Calu3 (cell line): Measurements from ENCODE around the gene DNAI4. TPM values are rescaled to one million over a fixed set of nuclear protein-coding genes. Genes with fewer than 3 reads are reported as not detected.

Experiments
- BruUV-seq: library from RNA; stranded (reverse); fragments of 400-500 nt; replicated peaks from 2 replicates; lab custom pipeline; 2021; lab: Mats Ljungman, UMichigan
- CTCF ChIA-PET: fragments of 300-600 bp; sonication (Branson Sonifier 250); formaldehyde crosslinking; loops from one replicate; lab custom pipeline; 2022; ENCODE audit warnings: antibody characterized with exemption; lab: Charles Lee
- DNase-seq: peaks from one replicate; pipeline ENCODE4 v3.0.0; 2022
- H3K27ac Mint-ChIP-seq: one replicate; pipeline ENCODE4 v1.8.0; 2022; ENCODE audit warnings: mixed read lengths; ENCODE audit not compliant: unreplicated experiment
- H3K27me3 Mint-ChIP-seq: one replicate; pipeline ENCODE4 v1.8.0; 2022; ENCODE audit warnings: mixed read lengths; ENCODE audit not compliant: unreplicated experiment
- H3K36me3 Mint-ChIP-seq: one replicate; pipeline ENCODE4 v1.8.0; 2022; ENCODE audit warnings: mild to moderate bottlenecking, moderate library complexity, mixed read lengths; ENCODE audit not compliant: insufficient read depth, unreplicated experiment
- H3K4me1 Mint-ChIP-seq: one replicate; pipeline ENCODE4 v1.8.0; 2022; ENCODE audit warnings: mild to moderate bottlenecking, low read depth, mixed read lengths; ENCODE audit not compliant: unreplicated experiment
- H3K4me3 Mint-ChIP-seq: one replicate; pipeline ENCODE4 v1.8.0; 2022; ENCODE audit warnings: mild to moderate bottlenecking, low read depth, moderate library complexity, mixed read lengths; ENCODE audit not compliant: unreplicated experiment
- H3K9me3 Mint-ChIP-seq: one replicate; pipeline ENCODE4 v1.8.0; 2022; ENCODE audit warnings: low read depth, mixed read lengths; ENCODE audit not compliant: unreplicated experiment
- CTCF ChIP-seq: fragments of 200-600 bp; IDR thresholded peaks from one replicate; pipeline ENCODE4 v1.8.0; 2022; ENCODE audit warnings: antibody characterized with exemption; ENCODE audit not compliant: unreplicated experiment
- intact Hi-C: fragments of 100-400 bp; cut with micrococcal nuclease; formaldehyde crosslinking; loops from one replicate; pipeline ENCODE4 v1.10.0; 2022; ENCODE audit not compliant: unreplicated experiment
- total RNA-seq: library from RNA; stranded (reverse); gene quantifications from 2 replicates; pipeline ENCODE4 v1.2.3, GENCODE V29; 2022

The DNAI4 gene
- total RNA-seq, 1 experiment from 2014 or later = 5.6 TPM

GRCh38 chr1:66773227-66773626, 151.4 kb downstream of the DNAI4 start:
- Mint-ChIP-seq H3K4me1 (no peaks in the 10 kb centered on the region), H3K27ac (no peak overlapping the region), H3K4me3 (no peak overlapping the region), H3K36me3 (no peaks in the 10 kb centered on the region), H3K27me3 (peaks cover 14% of the 10 kb centered on the region), H3K9me3 (no peaks in the 10 kb centered on the region)
- no peak for DNase-seq
- intact Hi-C loops = no loop called here
- BruUV-seq = no TSS peak
- CTCF ChIA-PET = no interaction called here
- no peak for TF ChIP-seq CTCF

DNA sequence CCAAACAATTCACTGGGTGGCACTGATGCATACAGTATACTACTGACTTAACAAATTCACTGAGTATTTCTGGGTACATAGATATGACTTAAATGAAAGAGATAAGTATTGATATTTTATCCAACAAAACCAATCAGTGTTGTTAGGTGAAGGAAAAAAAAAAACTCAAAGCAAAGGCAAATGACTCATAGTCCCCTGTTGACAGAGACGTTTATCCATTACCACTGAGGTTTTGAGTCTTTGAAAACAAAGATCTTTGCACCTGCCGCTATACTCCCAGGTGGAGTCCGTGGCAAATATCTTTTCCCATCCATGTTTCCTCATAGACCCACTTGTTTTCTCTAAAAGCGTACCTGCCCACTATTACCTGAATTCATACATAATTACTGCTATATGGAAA, 154.0 kb downstream of the DNAI4 start:
- BruUV-seq = no TSS peak
- peaks cover 8% of the 10 kb centered on the region for H3K27me3 Mint-ChIP-seq
- no peak overlapping the region for H3K4me3 Mint-ChIP-seq
- no peaks in the 10 kb centered on the region for H3K36me3 Mint-ChIP-seq
- no peaks in the 10 kb centered on the region for H3K4me1 Mint-ChIP-seq
- no peak overlapping the region for H3K27ac Mint-ChIP-seq
- no peaks in the 10 kb centered on the region for H3K9me3 Mint-ChIP-seq
- DNase-seq = no peak
- CTCF ChIA-PET = no interaction called here
- TF ChIP-seq CTCF = no peak
- intact Hi-C loops = no loop called here

DNA sequence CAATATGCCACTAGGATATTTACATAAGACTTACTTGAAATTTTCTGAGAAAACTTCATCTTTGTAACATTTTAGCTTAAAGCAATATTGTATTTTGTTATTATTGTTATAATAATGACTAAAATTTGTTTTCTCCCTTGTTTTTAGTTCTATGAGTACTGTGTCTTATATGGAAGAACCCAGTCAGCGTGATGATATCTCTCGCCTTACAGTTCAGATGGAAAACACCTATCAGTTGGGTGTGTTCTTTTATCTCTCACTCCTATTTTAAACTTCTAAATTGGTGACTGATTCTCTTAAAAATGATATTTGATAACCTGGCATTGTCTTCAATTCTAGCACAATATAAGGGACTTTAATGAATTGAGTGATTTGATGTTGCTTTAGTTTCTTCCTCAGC, 154.4 kb downstream of the DNAI4 start:
- BruUV-seq = no TSS peak
- no peak overlapping the region for H3K27ac Mint-ChIP-seq
- intact Hi-C loops = no loop called here

GRCh38 chr1:66769512-66770229, 155.0 kb downstream of the DNAI4 start:
- H3K36me3 Mint-ChIP-seq = no peaks in the 10 kb centered on the region
- BruUV-seq = no TSS peak
- no peak overlapping the region for H3K27ac Mint-ChIP-seq
- no peak for DNase-seq
- TF ChIP-seq CTCF = no peak
- CTCF ChIA-PET = no interaction called here
- intact Hi-C loops = loop anchor here (5.0 kb wide), 4 partner anchors 163 to 733 kb away; no protein-coding TSS in a partner anchor
- H3K9me3 Mint-ChIP-seq = no peaks in the 10 kb centered on the region
- H3K27me3 Mint-ChIP-seq = no peaks in the 10 kb centered on the region
- no peaks in the 10 kb centered on the region for H3K4me1 Mint-ChIP-seq
- H3K4me3 Mint-ChIP-seq = no peak overlapping the region

More for the DNA sequence above, 154.4 kb downstream of the DNAI4 start:
- H3K4me1 Mint-ChIP-seq = no peaks in the 10 kb centered on the region
- peaks cover 3% of the 10 kb centered on the region for H3K27me3 Mint-ChIP-seq
- H3K36me3 Mint-ChIP-seq = no peaks in the 10 kb centered on the region
- no peak for TF ChIP-seq CTCF
- no peak overlapping the region for H3K4me3 Mint-ChIP-seq
- no peaks in the 10 kb centered on the region for H3K9me3 Mint-ChIP-seq
- no peak for DNase-seq
- CTCF ChIA-PET = no interaction called here
